ENCODE results near the gene SLC15A5.

The SLC15A5 gene

GRCh38 chr12:16271062-16271461 lies 6.4 kb downstream of the SLC15A5 start:
- no peak overlapping the region for H3K4me3 ChIP-seq (ENCODE audit: low read length)
- DNase-seq (ENCODE audit: low read depth, low spot score) = no peak

DNA sequence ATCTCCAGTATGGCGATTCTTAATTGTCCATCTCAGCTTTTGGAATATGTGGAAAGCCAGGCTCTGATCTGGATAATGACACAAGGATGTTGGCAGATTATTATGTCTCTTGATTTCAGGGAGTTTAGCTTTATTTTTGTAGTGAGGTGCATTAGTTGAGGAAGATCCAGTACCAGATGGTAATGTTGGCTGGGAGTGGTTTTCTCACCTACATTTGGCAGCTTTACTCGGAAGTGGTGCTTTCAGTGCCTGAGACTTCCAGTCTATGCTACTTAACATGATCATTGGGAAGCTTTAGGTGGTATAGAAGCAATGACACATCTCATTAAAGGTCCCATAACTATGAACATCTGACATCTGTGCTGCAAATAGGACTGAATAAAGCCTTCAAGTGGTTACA lies 7.5 kb downstream of the SLC15A5 start:
- DNase-seq (ENCODE audit: low read depth, low spot score) = no peak
- no peak overlapping the region for H3K4me3 ChIP-seq (ENCODE audit: low read length)

DNA sequence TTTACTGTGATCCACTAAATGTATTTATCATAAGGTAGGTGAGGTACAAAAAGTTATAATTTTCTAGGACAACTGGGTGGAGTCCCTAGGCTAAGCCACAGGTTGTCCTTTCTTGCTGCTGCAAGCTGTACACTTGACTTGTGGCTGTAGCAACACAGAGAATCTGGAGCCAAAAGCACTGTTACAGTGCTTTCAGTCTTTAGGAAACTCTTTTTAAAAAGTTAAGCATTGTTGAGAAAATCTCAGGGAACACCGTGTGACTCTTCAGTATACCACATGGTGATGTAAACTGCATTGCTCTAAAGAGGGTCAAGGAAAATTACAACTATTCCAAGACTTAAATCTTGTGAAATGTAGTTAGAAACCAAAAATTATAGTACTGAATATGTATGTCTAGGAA lies 11.4 kb downstream of the SLC15A5 start:
- no peak overlapping the region for H3K4me3 ChIP-seq (ENCODE audit: low read length)
- no peak for DNase-seq (ENCODE audit: low read depth, low spot score)

GRCh38 chr12:16261944-16262475 lies 15.5 kb downstream of the SLC15A5 start:
- no peak overlapping the region for H3K4me3 ChIP-seq (ENCODE audit: low read length)
- DNase-seq (ENCODE audit: low read depth, low spot score) = no peak

GRCh38 chr12:16260206-16260605 lies 17.3 kb downstream of the SLC15A5 start:
- DNase-seq (ENCODE audit: low read depth, low spot score) = no peak
- H3K4me3 ChIP-seq (ENCODE audit: low read length) = no peak overlapping the region

DNA sequence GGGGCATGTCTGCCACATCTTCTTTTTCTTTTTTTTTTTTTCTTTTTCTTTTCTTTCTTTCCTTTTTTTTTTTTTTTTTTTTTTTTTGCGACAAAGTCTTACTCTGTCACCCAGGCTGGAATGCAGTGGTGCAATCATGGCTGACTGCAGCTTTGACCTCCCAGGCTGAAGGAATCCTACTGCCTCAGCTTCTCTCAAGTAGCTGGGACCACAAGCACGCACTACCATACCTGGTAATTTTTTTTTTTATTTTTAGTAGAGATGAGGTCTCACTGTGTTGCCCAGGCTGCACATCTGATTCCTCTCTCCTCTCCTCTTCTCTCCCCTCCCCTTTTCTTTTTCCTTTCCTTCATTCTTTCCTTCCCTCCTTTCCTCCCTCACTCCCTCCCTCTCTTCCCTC lies 18.5 kb downstream of the SLC15A5 start:
- H3K4me3 ChIP-seq (ENCODE audit: low read length) = no peak overlapping the region
- DNase-seq (ENCODE audit: low read depth, low spot score) = no peak

DNA sequence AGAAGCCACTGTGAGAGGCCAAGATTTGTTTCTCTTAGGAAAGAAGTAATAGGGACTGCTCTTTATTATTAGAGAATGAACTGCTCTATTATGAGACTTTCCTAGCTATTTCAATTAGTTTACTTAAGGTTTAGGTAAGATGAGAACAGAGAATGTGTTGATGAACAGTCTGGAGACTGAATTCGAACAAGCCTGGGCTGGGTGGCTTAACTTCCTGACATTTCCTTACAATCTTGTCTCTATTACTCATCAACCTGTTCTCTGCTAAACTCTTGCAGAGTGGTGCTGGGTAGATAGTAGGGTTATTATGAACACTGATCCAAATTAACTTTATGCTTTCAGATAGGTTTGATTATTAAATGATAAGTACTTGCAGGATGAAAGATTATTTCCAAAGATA lies 31.2 kb downstream of the SLC15A5 start:
- no peak overlapping the region for H3K4me3 ChIP-seq (ENCODE audit: low read length)
- DNase-seq (ENCODE audit: low read depth, low spot score) = no peak

GRCh38 chr12:16245209-16245608 lies 32.3 kb downstream of the SLC15A5 start:
- no peak overlapping the region for H3K4me3 ChIP-seq (ENCODE audit: low read length)
- DNase-seq (ENCODE audit: low read depth, low spot score) = no peak

GRCh38 chr12:16243487-16244412 lies 33.7 kb downstream of the SLC15A5 start:
- H3K4me3 ChIP-seq (ENCODE audit: low read length) = no peak overlapping the region
- DNase-seq (ENCODE audit: low read depth, low spot score) = no peak

DNA sequence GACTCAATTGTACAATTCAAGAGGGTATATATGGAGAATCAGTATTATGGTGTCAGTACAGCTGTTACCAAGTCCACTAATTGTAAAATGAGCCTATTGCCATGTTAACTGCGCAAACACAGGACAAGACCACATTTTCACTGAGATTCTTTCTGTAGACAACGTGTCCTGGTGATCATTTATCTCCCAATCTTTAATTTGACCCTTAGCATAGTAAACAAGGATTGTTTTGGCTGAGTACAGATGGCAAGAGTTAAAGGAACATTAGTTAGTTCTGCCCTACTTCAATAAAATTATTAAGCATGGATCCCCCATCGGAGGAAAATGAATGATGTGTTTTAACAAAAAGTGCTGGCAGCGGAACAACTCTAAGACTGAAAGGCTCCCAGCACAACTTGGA lies 36.1 kb downstream of the SLC15A5 start:
- DNase-seq (ENCODE audit: low read depth, low spot score) = no peak

DNA sequence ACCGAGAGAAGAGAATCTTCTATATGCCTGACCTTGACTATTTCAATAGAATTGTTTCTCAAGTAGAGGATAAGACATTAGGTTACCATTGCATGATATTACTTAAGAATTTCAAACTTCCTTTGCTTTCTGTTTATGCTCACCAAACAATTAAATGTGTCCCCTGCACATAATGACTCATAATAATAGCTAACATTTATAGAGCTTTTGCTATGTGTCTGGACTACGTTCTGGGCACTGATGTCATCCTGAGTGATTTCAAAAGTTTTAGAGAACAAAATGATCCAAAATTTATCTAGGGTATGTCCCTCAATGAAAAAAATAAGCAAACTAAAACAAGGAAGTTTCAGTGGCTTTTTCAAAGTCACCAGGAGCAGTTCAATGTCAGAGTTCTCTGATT lies 38.8 kb downstream of the SLC15A5 start:
- DNase-seq (ENCODE audit: low read depth, low spot score) = no peak
- no peak overlapping the region for H3K4me3 ChIP-seq (ENCODE audit: low read length)

More for the DNA sequence above, 36.1 kb downstream of the SLC15A5 start:
- H3K4me3 ChIP-seq (ENCODE audit: low read length) = no peak overlapping the region

DNA sequence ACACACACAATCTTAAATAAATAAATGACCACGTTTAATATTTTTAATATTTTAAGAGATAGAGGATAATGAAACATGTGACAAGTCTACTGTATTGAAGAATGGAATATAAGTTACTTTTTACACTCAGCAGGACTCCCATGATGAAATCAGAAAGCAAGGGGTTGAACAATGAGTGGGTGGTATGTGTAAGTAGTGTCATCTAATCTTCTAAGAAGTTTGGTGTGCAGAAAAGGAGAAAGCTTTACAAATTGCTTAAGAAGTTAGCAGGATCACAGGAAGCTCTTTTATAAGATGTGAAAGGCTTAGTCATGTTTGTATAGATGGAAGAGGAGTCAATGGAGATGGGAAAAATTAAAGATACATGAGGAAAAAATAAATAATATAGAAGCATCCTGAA lies 47.8 kb downstream of the SLC15A5 start:
- H3K4me3 ChIP-seq (ENCODE audit: low read length) = no peak overlapping the region
- no peak for DNase-seq (ENCODE audit: low read depth, low spot score)

GRCh38 chr12:16228067-16228466 lies 49.4 kb downstream of the SLC15A5 start:
- H3K4me3 ChIP-seq (ENCODE audit: low read length) = no peak overlapping the region
- no peak for DNase-seq (ENCODE audit: low read depth, low spot score)

- DNase-seq (ENCODE audit: low read depth, low spot score) = no peak
- H3K4me3 ChIP-seq (ENCODE audit: low read length) = no peak overlapping the region
Measured at GRCh38 chr12:16225692-16226091, 51.8 kb downstream of the SLC15A5 start.

- H3K4me3 ChIP-seq (ENCODE audit: low read length) = no peak overlapping the region
- no peak for DNase-seq (ENCODE audit: low read depth, low spot score)
Measured at GRCh38 chr12:16224196-16224595, 53.3 kb downstream of the SLC15A5 start.

DNA sequence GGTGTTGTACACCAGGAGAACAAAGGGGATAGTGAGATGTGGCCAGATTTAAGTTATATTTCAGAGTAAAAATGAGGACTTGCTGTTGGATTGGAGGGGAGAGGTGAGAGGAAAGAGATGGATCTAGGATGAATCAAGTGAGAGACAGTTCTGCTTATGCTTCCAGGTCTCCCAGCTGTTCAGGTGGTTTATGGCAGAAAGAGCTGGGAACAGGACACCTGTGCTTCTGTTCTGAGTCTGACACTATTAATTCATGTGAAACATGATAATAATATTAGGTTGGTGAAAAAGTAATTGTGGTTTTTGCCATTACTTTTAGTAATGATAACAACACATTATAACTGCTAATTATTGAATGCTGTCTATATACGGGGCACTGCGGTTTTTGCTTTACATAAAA lies 55.7 kb downstream of the SLC15A5 start:
- no peak overlapping the region for H3K4me3 ChIP-seq (ENCODE audit: low read length)
- no peak for DNase-seq (ENCODE audit: low read depth, low spot score)

GRCh38 chr12:16220120-16220519 lies 57.4 kb downstream of the SLC15A5 start:
- DNase-seq (ENCODE audit: low read depth, low spot score) = no peak
- no peak overlapping the region for H3K4me3 ChIP-seq (ENCODE audit: low read length)

- H3K4me3 ChIP-seq (ENCODE audit: low read length) = no peak overlapping the region
- DNase-seq (ENCODE audit: low read depth, low spot score) = no peak
Measured at GRCh38 chr12:16218934-16219751, 58.3 kb downstream of the SLC15A5 start.

GRCh38 chr12:16218234-16218633 lies 59.3 kb downstream of the SLC15A5 start:
- DNase-seq (ENCODE audit: low read depth, low spot score) = no peak

DNA sequence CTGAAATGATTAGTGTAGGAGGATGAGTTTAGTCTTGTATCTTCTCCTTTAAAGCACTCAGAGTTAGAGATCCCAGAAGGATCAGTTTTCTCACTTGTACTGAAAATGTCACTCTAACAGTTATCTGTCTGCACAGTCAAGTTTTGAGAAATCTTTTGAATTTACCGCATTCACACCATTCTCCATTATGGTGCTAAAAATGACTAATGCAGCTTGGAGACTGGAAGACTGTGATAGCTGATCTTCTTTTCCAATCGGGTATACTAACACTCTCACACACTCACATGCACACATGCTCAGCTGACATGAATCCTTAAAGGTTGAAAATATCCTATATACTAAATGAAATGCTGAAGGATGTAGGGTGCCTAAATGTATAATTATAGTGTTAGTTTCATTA lies 65.8 kb downstream of the SLC15A5 start:
- no peak for DNase-seq (ENCODE audit: low read depth, low spot score)
- no peak overlapping the region for H3K4me3 ChIP-seq (ENCODE audit: low read length)

More at GRCh38 chr12:16218234-16218633, 59.3 kb downstream of the SLC15A5 start:
- no peak overlapping the region for H3K4me3 ChIP-seq (ENCODE audit: low read length)

All from Jurkat, Clone E6-1 (cell line).